GM20000 (cell line): Measurements from ENCODE around the gene YY1AP1.
A peak's percentile ranks its signal among the peaks of the same experiment; 100 is the strongest.
"Not testable (repeated sequence)": the region's sequence is repeated elsewhere in the genome, so short reads cannot be mapped to it uniquely, and the experiment has no call there.

Experiments used
- DNase-seq: peaks from one replicate; pipeline ENCODE4 v3.0.0; 2012; ENCODE audit warnings: low spot score
- TF ChIP-seq, protein P1 (sequence below): IDR thresholded peaks from 2 replicates; pipeline ENCODE4 v1.5.1; 2012; ENCODE audit warnings: mild to moderate bottlenecking, control low read depth; ENCODE audit errors: extremely low read depth, missing control alignments

Gene YY1AP1

DNA sequence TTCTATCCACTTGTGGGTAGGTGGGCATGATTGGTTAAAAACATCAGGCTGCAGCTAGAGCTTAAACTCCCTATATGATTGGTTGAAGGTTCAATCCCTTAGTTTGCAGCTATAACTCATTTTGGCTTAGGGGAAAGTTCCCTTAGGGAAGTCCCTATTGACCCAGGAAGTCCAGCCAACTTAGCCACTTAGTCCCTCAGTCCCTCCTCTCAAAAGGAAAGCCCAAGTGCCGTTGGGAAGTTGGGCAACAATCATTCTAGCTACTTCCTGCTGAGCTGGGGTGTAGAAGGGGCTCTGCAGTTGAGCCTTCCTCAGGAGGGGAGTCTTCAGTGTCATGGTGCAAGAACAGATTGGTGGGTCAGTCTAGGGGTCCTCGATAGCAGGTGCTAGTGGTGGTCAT, 66.4 kb downstream of the YY1AP1 start:
- TF ChIP-seq, protein P1, sequence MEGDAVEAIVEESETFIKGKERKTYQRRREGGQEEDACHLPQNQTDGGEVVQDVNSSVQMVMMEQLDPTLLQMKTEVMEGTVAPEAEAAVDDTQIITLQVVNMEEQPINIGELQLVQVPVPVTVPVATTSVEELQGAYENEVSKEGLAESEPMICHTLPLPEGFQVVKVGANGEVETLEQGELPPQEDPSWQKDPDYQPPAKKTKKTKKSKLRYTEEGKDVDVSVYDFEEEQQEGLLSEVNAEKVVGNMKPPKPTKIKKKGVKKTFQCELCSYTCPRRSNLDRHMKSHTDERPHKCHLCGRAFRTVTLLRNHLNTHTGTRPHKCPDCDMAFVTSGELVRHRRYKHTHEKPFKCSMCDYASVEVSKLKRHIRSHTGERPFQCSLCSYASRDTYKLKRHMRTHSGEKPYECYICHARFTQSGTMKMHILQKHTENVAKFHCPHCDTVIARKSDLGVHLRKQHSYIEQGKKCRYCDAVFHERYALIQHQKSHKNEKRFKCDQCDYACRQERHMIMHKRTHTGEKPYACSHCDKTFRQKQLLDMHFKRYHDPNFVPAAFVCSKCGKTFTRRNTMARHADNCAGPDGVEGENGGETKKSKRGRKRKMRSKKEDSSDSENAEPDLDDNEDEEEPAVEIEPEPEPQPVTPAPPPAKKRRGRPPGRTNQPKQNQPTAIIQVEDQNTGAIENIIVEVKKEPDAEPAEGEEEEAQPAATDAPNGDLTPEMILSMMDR: no peak
- DNase-seq: no peak

DNA sequence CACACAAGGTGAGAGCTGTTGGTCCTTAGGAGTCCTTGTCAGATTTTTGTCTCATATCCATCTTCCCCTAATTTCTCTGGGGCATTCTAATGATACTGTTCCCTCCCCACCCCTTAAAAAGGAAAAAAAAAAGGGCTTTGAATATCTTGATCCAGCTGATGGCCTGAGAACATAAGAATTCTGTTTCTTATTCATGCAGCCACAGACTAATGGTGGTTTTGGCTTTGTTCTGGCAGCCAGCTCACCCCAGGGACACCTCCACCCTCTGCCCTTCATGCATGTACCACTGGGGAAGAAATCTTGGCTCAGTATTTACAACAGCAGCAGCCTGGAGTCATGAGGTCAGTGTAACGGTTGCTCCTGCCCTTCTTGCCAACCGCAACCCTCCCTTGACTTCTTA, 75.3 kb downstream of the YY1AP1 start:
- not testable (repeated sequence) for DNase-seq

DNA sequence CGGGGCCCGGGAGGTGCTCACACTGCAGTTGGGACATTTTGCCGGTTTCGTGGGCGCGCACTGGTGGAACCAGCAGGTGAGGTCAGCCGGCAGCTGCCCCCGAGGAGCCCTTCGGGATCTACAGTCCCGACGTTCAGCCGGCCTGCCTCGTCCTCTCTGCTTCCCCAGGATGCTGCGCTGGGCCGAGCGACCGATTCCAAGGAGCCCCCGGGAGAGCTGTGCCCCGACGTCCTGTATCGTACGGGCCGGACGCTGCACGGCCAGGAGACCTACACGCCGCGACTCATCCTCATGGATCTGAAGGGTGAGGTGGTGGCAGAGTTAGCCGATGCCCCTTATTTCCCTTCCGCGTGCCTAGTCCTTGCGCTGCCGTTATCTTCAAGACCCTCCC, 78.3 kb downstream of the YY1AP1 start:
- DNase-seq: not testable (repeated sequence)

- DNase-seq: peak; percentile 94
- TF ChIP-seq, protein P1: no peak
These were observed 78.9 kb downstream of the YY1AP1 start, which contains the start of gene MSTO1 for GRCh38 chr1:155609515-155610256. Gene MSTO1, plus strand, starts transcription at chr1:155610218. Its CDS starts 31 bp downstream, at chr1:155610249.
